ENCODE results near the gene RNF175.
"Not testable (repeated sequence)": the region's sequence is repeated elsewhere in the genome, so short reads cannot be mapped to it uniquely, and the experiment has no call there.

The RNF175 gene

GRCh38 chr4:153669838-153670237, 90.0 kb downstream of the RNF175 start:
- DNase-seq, result no peak

GRCh38 chr4:153668647-153669046, 91.2 kb downstream of the RNF175 start:
- no peak for DNase-seq

DNA sequence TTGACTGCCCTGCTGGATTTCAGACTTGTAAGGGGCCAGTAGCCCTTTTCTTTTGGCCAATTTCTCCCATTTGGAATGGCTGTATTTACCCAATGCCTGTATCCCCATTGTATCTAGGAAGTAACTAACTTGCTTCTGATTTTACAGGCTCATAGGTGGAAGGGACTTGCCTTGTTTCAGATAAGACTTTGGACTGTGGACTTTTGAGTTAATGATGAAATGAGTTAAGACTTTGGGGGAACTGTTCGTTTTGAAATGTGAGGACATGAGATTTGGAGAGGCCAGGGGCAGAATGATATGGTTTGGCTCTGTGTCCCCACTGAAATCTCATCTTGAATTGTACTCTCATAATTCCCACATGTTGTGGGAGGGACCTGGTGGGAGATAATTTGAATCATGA, 93.3 kb downstream of the RNF175 start:
- DNase-seq, result not testable (repeated sequence)

GRCh38 chr4:153663667-153664066, 96.2 kb downstream of the RNF175 start:
- DNase-seq, result no peak

DNA sequence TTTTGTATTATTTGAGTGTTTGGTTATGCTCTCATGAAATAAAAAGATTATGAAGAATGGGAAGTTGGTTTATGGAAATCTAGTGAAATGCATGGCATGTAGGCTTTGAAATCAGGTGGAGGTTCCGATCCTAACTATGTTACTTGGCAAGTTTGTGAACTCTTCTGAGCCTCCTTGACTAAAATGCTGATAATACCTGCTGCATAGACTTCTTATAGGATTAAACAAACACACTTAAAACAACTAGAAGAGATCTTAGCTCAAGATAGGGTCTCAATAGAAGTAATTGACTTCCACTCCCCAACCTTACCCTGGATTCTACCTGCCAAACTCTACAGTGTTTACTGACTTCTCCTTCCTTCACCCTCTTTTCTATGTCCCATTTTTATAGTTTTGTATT, 97.9 kb downstream of the RNF175 start:
- DNase-seq, result no peak

- DNase-seq, result peak; percentile 94
These were observed 98.5 kb downstream of the RNF175 start for GRCh38 chr4:153661215-153661822.
